Fibroblast of mammary gland (primary cell): ENCODE results near the gene PCED1A.

ENCODE experiments used
- DNase-seq: peaks from one replicate; pipeline ENCODE4 v3.0.0-alpha.2; 2010; ENCODE audit warnings: low read depth
- H3K4me3 ChIP-seq: 2 replicates; pipeline ENCODE4 v1.5.1; 2011; ENCODE audit warnings: low read depth, mild to moderate bottlenecking, low read length, moderate library complexity; ENCODE audit not compliant: control insufficient read depth
- TF ChIP-seq, protein P1 (sequence below): conservative IDR thresholded peaks from 2 replicates; pipeline ENCODE4 v1.5.1; 2011; ENCODE audit warnings: low read depth, low read length, inconsistent platforms; ENCODE audit not compliant: control insufficient read depth, insufficient read depth

Gene PCED1A

DNA sequence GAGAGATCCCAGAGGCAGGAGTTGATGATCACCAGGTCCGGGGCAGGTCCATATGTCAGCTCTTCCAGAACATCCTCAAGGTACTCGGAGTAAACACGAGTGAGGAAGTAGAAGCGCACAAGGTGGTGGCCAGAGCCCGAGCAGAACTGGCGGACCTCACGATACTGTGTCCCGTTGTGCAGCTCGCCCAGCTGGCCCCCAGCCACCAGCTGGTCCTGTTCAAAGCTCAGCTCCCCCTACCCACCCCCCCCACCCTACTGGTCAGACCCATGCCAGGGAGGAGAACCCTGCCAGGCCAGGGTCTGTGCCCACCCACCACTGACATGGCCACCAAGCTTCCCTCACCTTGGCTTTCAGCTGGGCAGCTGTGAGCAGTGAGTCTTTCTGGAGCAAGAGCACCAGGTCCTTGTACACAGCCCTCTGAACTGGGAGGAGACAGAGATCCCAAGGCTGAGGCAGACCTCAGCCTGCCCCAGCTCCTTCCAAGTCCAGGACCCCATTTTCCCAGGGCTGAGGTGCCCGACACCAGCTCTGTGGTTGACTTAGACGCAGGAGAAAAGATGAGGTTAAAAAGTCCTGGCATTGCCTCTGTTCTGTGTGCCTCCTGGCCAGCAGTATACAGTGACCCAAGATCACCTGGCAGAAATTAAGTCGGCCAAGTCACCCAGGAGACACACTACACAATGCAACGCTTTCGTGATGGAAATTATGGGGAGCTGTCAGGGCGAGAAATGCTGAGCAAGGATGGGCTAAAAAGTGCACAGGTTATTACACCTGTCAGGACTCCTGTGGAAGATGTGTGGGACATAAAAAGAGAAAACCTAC, 1.4 kb downstream of the PCED1A start:
- H3K4me3 ChIP-seq = no peak overlapping the region
- TF ChIP-seq, protein P1, sequence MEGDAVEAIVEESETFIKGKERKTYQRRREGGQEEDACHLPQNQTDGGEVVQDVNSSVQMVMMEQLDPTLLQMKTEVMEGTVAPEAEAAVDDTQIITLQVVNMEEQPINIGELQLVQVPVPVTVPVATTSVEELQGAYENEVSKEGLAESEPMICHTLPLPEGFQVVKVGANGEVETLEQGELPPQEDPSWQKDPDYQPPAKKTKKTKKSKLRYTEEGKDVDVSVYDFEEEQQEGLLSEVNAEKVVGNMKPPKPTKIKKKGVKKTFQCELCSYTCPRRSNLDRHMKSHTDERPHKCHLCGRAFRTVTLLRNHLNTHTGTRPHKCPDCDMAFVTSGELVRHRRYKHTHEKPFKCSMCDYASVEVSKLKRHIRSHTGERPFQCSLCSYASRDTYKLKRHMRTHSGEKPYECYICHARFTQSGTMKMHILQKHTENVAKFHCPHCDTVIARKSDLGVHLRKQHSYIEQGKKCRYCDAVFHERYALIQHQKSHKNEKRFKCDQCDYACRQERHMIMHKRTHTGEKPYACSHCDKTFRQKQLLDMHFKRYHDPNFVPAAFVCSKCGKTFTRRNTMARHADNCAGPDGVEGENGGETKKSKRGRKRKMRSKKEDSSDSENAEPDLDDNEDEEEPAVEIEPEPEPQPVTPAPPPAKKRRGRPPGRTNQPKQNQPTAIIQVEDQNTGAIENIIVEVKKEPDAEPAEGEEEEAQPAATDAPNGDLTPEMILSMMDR = no peak
- DNase-seq = no peak

DNA sequence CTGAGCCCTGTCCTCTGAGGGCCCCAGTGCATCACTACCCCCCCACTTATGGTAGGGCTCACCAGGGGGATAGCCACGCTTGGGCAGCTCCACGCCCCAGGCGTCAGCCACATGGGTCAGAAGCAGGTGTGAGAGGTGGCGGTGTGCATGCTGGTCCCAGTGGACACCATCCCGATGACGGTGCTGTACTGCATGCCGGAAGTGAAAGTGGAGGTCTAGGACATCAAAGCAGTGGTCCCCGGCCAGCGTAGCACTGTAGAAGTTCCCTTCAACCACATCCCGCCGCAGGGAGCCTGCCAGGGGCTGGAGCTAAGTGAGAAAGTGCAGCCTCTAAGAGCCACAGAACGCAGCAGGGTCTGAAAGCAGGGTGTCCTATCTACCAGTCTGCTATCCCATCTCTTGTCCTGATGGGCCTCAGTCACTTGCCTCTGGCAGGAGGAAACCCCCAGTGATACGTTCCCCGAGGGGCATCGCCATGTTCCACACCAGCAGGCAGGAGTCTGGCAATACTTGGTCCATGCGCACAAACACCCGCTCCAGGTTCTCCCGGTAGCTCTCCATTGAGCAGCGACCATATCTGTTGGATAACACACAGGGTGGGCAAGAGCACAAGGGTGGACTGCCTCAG, 2.2 kb downstream of the PCED1A start:
- DNase-seq = no peak
- TF ChIP-seq, protein P1 = no peak
- H3K4me3 ChIP-seq = no peak overlapping the region

DNA sequence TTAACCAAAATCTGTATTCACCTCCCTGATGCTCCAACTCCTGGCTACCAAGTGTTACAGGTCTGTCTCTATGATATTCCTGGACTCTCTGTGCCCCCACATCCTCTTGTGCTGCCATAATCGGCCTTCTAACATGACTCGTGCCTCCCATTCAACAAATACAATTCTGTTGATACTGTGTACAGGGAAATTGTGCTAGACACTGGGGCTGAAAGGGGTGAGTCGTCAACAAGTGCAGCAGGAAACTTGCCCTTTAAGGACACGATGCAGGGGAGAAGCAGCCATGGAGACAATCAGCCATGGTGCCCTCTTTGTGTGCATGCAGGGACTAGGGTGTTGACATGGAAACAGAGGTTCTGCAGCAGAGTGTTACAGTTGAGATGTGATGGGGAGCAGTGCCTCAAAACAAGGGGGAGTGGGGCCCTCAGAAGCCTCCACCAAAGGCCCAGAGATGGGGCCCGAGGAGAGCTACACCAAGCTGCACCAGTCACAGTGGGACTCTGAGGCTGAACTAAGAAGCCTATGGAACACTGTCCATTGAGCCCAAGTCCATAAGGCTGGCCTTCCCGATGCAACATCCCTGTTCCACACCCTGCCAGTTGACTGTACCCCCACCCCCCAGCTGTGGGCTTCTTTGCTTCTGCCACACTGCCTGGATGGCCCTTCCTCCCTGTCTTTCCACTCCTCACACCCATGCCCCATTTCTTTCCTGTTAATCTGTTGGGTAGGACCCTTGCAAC, 3.1 kb downstream of the PCED1A start:
- DNase-seq = no peak
- H3K4me3 ChIP-seq = no peak overlapping the region
- TF ChIP-seq, protein P1 = no peak

DNA sequence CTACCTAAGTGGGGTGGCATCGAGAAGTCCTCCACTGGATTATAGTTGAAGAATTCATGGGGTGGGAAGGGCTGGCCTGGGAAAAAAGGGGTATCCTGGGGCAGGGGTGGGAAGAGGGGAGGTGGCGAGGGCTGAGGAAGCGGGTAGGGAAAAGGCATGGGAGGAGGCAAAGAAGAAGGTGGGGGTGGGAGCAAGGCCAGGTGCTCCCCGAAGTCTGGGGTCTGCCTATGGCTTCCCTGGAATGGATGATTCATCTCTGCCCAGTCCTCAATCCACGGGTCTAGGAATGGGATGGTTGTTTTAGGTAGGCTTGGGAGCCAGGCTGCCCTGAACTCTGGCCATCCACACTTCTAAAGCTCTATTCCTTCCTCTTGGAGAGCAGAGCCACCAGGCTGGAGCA, 4.4 kb downstream of the PCED1A start:
- DNase-seq = no peak
- TF ChIP-seq, protein P1 = no peak
- H3K4me3 ChIP-seq = no peak overlapping the region

DNA sequence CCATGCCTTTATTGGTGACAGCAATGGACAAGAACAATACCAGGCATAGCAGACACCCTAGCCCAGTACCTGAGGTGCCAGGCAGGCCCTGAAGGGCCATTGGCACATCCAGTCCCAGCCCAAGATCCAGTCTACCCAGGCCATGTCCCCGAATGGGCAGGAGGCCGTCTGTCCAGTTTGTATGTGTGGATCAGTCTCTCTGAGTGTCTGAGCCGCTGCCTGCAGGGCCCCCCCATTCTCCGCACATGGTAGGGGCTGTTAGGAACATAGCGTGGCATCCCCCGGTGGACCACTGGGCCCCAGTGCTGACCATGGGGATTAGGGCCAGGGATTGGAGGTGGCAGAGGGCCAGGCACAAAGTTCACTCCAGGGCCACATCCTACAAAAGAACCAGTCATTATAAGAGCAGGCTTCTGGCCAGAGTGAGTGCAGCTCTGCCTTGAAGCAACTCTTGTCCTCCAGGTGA, 5.1 kb downstream of the PCED1A start:
- no peak for DNase-seq
- no peak overlapping the region for H3K4me3 ChIP-seq
- TF ChIP-seq, protein P1 = no peak

DNA sequence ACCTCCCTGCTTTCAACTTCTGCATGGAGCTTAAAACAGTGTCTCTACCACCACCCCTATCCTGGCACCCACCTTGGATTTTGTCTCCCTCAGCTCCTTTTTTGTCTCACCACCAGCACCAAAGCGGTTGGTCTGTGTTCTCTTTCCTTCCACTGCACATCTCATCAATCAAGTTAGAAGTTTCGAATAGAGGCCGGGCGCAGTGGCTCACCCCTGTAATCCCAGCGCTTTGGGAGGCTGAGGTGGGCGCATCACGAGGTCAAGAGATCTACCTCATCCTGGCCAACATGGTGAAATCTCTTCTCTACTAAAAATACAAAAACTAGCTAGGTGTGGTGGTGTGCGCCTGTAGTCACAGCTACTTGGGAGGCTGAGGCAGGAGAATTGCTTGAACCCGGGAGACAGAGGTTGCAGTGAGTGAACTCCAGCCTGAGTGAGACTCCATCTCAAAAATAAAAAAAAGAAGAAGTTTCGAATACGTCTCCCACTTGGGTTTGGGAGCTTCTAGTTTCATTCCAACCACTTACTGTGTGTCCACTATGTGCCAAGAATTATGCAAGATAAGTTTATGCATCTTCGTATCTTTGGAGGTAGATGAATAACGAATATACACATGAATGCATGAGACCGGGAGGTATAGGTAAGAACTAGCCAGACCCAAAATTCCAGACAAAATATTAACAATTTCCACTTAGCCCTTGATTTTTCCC, 5.9 kb downstream of the PCED1A start:
- TF ChIP-seq, protein P1 = no peak
- DNase-seq = no peak
- H3K4me3 ChIP-seq = no peak overlapping the region
